ENCODE results near the gene PDXK.

Gene PDXK

GRCh38 chr21:43749651-43750262 is 30.8 kb downstream of the PDXK start (continued):
- TF ChIP-seq GLIS3 (CRISPR knock-in tag; IDR thresholded peaks at IDR 0.05): no peak
- no peak for TF ChIP-seq PPARA (CRISPR knock-in tag; IDR thresholded peaks at IDR 0.05; ENCODE audit: borderline replicate concordance)
- TF ChIP-seq TCF4 (CRISPR knock-in tag; IDR thresholded peaks at IDR 0.05; ENCODE audit: borderline replicate concordance): no peak
- TF ChIP-seq ZFP3 (CRISPR knock-in tag; IDR thresholded peaks at IDR 0.05): no peak
- no peak for TF ChIP-seq TOX (CRISPR knock-in tag; IDR thresholded peaks at IDR 0.05; ENCODE audit: borderline replicate concordance)
- no peak for TF ChIP-seq CSDC2 (CRISPR knock-in tag; IDR thresholded peaks at IDR 0.05)

DNA sequence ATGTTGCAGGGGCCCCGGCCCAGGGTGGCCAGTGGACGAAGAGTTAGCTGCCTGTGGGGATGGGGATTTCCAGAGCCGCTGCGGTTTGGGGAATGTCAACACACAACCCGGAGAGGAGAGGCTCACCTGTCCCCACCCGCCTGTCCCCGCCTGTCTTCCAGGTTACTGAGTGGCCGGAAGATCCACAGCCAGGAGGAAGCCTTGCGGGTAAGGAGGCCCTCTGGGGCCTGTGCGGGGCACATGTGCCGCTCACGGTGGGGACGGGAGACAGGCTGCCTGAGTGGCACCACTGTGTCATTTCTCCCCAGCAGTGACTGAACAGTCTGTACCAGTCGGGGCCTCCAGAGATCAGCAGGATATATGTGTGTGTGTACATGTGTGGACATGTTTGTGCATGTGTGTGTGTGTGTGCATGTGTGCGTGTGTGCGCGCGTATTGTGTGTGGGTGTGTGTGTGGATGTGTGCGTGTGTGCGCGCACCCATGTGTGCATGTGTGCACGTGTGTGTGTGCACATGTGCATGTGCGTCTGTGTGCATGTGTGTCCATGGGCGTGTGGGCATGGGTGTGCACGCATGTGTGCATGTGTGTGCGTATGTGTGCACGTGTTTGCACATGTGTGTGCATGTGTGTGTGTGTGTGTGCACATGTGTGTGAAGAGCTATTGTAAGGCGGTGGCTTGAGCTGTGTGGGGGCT is 31.6 kb downstream of the PDXK start:
- no peak for ATAC-seq

More for the DNA sequence above, 31.6 kb downstream of the PDXK start:
- TF ChIP-seq PATZ1 (CRISPR knock-in tag; IDR thresholded peaks at IDR 0.05; ENCODE audit: borderline replicate concordance) (no peak), RARB (CRISPR knock-in tag; IDR thresholded peaks at IDR 0.05) (no peak), CSDC2 (CRISPR knock-in tag; IDR thresholded peaks at IDR 0.05) (no peak), TSHZ2 (CRISPR knock-in tag; IDR thresholded peaks at IDR 0.05) (no peak), GLIS3 (CRISPR knock-in tag; IDR thresholded peaks at IDR 0.05) (no peak), OSR1 (CRISPR knock-in tag; IDR thresholded peaks at IDR 0.05) (no peak), PPARA (CRISPR knock-in tag; IDR thresholded peaks at IDR 0.05; ENCODE audit: borderline replicate concordance) (no peak), TCF4 (CRISPR knock-in tag; IDR thresholded peaks at IDR 0.05; ENCODE audit: borderline replicate concordance) (no peak), SNAI2 (CRISPR knock-in tag; IDR thresholded peaks at IDR 0.05) (no peak), ZNF565 (CRISPR knock-in tag; conservative IDR thresholded peaks at IDR 0.05; ENCODE audit: low read depth) (no peak), BACH2 (CRISPR knock-in tag; IDR thresholded peaks at IDR 0.05; ENCODE audit: borderline replicate concordance) (no peak), TOX (CRISPR knock-in tag; IDR thresholded peaks at IDR 0.05; ENCODE audit: borderline replicate concordance) (no peak), ARNTL (CRISPR knock-in tag; IDR thresholded peaks at IDR 0.05; ENCODE audit: borderline replicate concordance, low read depth) (no peak), CSRNP3 (CRISPR knock-in tag; IDR thresholded peaks at IDR 0.05) (no peak), ESRRG (CRISPR knock-in tag; IDR thresholded peaks at IDR 0.05) (no peak), ZNF70 (CRISPR knock-in tag; IDR thresholded peaks at IDR 0.05) (no peak), ZFP30 (CRISPR knock-in tag; IDR thresholded peaks at IDR 0.05) (no peak)
- TF ChIP-seq, protein P1, sequence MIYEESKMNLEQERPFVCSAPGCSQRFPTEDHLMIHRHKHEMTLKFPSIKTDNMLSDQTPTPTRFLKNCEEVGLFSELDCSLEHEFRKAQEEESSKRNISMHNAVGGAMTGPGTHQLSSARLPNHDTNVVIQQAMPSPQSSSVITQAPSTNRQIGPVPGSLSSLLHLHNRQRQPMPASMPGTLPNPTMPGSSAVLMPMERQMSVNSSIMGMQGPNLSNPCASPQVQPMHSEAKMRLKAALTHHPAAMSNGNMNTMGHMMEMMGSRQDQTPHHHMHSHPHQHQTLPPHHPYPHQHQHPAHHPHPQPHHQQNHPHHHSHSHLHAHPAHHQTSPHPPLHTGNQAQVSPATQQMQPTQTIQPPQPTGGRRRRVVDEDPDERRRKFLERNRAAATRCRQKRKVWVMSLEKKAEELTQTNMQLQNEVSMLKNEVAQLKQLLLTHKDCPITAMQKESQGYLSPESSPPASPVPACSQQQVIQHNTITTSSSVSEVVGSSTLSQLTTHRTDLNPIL (CRISPR knock-in tag; IDR thresholded peaks at IDR 0.05; ENCODE audit: low read depth): no peak

All from SK-N-SH treated with all-trans-retinoic acid at 6 μM for 48 hours (cell line).